HG03521 (cell line): ENCODE measurements around the gene CTTNBP2.

Source experiments
- ATAC-seq: cut with Tn5 transposase; IDR thresholded peaks from one replicate; pipeline ENCODE4 v1.9.1; 2021; ENCODE audit warnings: mild to moderate bottlenecking, moderate library complexity; ENCODE audit not compliant: unreplicated experiment

CTTNBP2 gene, protein sequence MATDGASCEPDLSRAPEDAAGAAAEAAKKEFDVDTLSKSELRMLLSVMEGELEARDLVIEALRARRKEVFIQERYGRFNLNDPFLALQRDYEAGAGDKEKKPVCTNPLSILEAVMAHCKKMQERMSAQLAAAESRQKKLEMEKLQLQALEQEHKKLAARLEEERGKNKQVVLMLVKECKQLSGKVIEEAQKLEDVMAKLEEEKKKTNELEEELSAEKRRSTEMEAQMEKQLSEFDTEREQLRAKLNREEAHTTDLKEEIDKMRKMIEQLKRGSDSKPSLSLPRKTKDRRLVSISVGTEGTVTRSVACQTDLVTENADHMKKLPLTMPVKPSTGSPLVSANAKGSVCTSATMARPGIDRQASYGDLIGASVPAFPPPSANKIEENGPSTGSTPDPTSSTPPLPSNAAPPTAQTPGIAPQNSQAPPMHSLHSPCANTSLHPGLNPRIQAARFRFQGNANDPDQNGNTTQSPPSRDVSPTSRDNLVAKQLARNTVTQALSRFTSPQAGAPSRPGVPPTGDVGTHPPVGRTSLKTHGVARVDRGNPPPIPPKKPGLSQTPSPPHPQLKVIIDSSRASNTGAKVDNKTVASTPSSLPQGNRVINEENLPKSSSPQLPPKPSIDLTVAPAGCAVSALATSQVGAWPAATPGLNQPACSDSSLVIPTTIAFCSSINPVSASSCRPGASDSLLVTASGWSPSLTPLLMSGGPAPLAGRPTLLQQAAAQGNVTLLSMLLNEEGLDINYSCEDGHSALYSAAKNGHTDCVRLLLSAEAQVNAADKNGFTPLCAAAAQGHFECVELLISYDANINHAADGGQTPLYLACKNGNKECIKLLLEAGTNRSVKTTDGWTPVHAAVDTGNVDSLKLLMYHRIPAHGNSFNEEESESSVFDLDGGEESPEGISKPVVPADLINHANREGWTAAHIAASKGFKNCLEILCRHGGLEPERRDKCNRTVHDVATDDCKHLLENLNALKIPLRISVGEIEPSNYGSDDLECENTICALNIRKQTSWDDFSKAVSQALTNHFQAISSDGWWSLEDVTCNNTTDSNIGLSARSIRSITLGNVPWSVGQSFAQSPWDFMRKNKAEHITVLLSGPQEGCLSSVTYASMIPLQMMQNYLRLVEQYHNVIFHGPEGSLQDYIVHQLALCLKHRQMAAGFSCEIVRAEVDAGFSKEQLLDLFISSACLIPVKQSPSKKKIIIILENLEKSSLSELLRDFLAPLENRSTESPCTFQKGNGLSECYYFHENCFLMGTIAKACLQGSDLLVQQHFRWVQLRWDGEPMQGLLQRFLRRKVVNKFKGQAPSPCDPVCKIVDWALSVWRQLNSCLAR (N-terminal part only)

DNA sequence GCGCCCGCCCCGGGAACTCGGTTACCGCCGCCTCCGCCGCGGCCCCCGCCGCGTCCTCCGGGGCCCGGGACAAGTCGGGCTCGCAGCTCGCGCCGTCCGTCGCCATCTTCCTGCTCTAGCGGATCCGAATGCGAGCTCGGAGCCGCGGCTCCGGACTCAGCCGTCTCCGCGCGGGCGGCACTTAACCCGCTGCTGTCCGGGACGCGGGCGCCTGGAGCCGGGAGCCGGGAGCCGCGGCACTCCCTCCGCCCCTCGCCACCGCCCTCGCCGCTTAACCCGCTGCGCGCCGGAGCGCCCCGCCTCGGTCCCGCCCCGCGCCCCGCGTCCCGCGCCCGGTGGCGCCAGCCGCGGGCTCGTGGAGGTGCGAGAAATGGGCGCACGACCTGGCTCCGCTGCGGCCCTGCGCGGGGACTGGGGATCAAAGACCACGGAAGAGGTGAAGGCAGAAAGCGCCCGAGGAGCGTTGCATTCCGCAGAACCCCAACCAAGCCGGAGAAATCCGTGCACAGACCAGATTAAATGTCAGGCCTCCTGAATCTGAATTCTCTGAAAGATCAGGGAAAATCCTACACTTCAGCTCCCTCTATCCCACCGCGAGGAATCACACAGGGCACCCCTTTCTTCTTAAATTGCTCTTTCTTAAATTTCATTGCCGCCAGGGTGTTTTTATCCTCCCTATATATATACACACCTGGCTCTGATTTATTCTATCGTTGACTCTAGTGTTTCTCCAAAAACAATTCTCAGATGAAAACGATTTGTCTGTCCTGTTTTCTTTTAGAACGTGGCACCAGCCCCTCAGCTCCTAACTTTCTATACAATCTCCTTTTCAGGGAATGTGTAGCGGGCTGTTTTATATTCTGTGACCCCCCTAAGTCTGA is at the start of gene CTTNBP2:
TSS of gene CTTNBP2 (minus strand) at position 132 of the 881 bp plus-strand sequence. CDS start at position 106, 26 bp downstream.
- ATAC-seq, result no peak

DNA sequence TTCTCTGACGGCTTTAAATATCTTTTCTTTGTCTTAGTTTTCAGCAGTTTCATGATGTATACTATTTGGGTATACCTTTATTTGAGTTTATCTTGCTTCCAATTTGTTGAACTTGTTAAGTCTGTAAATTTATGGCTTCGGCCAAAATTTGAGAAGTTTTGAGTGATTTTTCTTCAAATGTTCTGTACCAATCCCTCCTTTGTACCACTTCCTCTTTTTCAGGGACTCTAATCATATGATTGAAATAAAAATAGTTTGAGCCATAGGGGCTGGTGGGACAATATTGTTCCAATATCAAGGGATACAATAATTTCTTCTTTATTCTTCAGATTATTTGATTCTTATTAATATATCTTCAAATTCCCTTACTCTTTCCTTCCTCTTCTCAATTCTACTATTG is 43.1 kb upstream of the CTTNBP2 start:
- ATAC-seq, result no peak

DNA sequence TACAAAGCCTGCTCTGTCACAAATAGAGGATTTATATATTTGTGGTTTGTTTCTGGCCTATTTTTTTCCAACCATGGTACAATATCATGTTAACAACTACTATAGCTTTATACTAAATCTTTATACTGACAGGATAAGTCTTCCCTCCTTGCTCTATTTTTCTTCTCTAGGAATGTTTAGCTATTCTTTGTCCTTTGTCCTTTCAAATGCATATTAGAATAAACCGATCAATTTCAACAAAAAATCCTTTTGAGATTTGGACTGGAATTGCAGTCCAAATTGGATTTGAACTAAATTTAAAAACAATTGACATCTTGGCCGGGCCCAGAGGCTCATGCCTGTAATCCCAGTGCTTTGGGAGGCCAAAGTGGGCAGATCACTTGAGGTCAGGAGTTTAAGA is 39.2 kb upstream of the CTTNBP2 start:
- ATAC-seq, result no peak

DNA sequence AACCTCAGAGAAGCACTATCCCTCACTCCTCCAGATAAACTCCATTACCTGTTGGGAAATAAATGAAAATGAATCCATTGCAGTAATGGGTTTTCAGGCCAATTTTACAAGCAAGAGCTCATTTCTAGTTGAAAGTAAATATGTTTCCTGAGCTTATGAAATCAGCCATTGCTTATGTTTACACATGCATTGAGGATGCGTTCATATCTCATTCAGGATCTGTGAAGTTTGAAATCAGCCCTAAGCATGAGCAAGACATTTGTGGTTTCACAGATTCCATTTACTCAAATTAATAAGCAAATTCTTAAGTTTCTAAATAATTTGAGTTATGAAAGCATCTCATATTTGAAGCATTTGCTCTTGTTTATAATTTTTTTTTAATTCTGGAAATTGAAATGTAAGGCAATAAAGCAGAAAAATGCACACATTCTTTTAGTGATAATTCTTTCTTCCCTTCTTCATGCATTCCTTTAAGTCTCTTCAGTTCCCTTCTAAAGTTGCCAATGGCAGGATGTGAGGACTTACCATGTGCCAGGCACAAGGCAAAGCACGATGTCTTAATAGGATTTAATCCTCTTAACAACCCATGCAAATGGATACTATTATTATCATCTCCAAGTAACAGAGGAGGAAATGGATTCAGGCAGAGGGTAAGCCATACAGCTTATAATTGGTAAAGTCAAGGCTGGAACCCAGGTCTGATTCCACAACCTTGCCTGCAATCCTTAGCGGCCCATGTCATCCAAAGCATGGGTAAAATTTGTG is 35.0 kb upstream of the CTTNBP2 start:
- ATAC-seq, result no peak

GRCh38 chr7:117907049-117907640 is 33.9 kb upstream of the CTTNBP2 start:
- no peak for ATAC-seq

- ATAC-seq, result no peak
Measured at GRCh38 chr7:117902314-117902889, 29.2 kb upstream of the CTTNBP2 start.

GRCh38 chr7:117901089-117901797 is 28.0 kb upstream of the CTTNBP2 start:
- ATAC-seq, result no peak

- no peak for ATAC-seq
Measured at GRCh38 chr7:117896339-117896738, 23.1 kb upstream of the CTTNBP2 start.

DNA sequence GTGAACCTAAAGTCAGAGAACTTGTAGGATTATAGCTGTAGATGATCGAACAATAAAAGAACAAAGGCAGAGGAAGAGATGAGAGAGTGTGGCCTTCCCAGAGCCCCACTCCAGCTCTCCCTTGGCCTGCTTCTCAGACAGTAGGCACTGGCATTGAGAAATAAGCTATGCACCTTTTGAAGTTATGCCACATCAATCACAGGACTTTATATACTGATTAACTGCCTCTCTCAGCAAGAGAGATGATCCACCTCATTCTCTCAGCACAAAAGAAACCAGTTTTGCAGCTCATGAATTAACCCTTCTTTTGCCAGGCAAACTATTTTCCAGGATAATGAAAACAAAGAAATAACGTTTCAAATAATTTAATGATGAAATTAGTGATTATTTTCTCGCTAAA is 22.0 kb upstream of the CTTNBP2 start:
- ATAC-seq, result no peak

- no peak for ATAC-seq
Measured at GRCh38 chr7:117894037-117894436, 20.8 kb upstream of the CTTNBP2 start.

DNA sequence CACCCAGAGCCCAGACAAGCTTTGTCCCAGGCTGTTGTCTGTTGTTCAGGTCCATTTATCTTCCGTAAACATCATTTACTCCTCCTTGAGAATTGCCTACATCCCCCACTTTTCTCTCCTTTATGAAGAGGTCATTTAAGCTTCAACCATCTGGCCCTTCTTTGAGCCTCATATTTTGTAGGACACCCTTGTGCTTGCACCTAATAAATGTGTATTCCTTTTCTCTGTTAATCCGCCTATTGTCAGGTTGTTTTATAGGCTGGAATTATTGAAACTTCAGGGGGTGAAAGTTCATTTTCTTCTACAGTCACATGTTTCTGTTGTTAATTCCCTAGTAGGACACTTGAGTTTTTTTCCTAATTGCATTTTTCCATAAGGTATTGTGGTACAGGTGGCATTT is 19.6 kb upstream of the CTTNBP2 start:
- no peak for ATAC-seq

DNA sequence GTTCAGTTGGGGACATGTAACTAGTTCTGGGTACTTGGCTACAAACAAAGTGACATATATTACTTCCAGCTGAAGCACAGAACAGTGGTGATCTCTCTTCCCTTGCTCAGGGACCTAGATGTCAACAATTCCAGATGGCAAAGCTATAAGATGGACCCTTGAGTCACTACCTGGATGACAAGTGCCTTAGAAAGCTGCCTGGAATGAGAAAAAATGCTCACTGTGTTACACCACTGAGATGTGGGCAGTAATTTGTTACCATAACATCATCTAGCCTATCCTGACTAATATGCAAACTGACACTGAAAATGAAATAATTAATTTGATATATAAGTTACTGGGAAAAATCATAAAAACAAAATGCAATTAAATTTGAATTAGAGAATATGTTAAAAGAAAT is 16.4 kb upstream of the CTTNBP2 start:
- no peak for ATAC-seq

- ATAC-seq, result no peak
Measured at GRCh38 chr7:117888627-117889026, 15.4 kb upstream of the CTTNBP2 start.

DNA sequence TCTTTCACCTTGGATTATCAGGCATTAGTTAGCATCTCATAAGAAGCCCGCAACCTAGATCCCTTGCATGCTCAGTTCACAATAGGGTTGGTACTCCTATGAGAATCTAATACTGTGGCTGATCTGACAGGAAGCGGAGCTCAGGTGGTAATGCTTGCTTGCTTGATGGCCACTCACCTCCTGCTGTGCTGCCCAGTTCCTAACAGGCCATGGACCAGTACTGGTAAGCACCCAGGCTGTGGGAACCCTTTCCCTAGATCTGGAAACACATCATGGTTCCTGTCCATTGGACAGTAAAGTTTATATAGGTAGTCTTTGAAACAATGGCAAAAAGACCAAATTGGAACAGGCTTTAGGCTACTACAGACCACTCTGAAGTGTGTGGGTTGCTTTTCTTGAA is 9.4 kb upstream of the CTTNBP2 start:
- ATAC-seq, result no peak

DNA sequence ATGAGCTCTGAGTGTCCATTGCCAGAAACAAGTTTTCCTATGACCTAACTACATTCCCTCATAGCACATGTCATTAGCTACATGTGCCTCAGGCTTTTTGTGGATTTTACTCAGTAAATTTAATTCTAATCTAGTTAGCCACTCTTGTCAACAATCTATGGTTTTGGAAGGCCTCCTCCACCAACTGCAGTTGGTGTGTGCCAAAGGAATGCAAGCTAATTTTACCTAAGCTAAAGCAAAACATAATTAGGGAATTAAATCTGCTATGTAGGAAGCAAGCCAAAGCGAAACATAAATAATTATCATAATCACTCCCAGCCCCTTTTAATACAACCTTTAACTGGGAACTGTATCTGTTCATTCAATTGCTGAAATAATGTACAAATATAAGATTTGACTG is 3.5 kb upstream of the CTTNBP2 start:
- ATAC-seq, result no peak

- ATAC-seq, result no peak
Measured at GRCh38 chr7:117875566-117875965, 2.3 kb upstream of the CTTNBP2 start.

DNA sequence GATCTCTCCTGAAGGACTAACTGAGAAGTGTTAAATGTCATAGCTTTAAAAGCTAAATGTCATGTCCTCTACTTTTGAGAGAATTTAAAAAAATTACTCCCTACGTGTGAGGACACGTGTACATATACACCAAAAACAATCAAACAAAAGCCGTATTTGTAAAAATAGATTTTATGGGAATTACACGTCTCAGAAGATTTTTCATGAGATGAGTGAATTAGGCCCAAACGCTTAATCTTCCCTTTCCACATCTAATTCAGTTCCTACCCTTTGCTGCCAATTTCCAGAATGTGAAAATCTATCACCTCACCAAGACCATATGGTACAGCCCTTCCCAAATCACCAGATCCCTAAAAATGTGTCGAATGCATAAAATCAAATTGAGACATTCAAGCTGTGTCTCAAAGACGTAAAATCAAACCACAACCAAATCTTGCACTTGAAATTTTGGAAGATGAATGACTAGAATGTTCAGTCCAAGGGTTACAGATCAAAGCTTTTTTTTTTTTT is 1.0 kb upstream of the CTTNBP2 start:
- no peak for ATAC-seq
